HepG2 (cell line): Measurements from ENCODE around the gene OR2A25. TPM values are rescaled to one million over a fixed set of nuclear protein-coding genes. Genes with fewer than 3 reads are reported as not detected.

ENCODE experiments used
- ATAC-seq: fragments of 200-7000 bp; cut with Tn5 transposase; 3 replicates; pipeline ENCODE4 v1.9.1; 2020; ENCODE audit warnings: mild to moderate bottlenecking, moderate library complexity
- BruUV-seq: library from RNA; stranded (reverse); fragments of 400-500 nt; replicated peaks from 2 replicates; lab custom pipeline; 2021; lab: Mats Ljungman, UMichigan
- CTCF ChIA-PET: fragments of 300-600 bp; formaldehyde crosslinking; extraction: SDS; loops from one replicate; lab custom pipeline; 2021; ENCODE audit warnings: low total read pairs, inconsistent platforms, low intra/inter-chr PET ratio; lab: Yijun Ruan, JAX
- POLR2A ChIA-PET: fragments of 350-600 bp; sonication (Branson Sonifier 250); formaldehyde crosslinking; loops from one replicate; lab custom pipeline; 2020; ENCODE audit warnings: antibody characterized with exemption, inconsistent platforms; lab: Yijun Ruan, JAX
- DNase-seq: peaks from one replicate; pipeline ENCODE4 v3.0.0-alpha.2; 2015; ENCODE audit warnings: low spot score
- FAIRE-seq: peaks from 3 replicates; lab custom pipeline; 2011; peaks lifted over from hg19 to GRCh38; lab: Jason Lieb, UNC
- H2AFZ ChIP-seq: one replicate; pipeline ENCODE4 v1.6.1; 2011; ENCODE audit warnings: low read length, inconsistent platforms
- H3K27ac ChIP-seq: fragments of 300-600 bp; 3 replicates; pipeline ENCODE4 v1.8.0; 2011; ENCODE audit warnings: mixed run types, mild to moderate bottlenecking, mixed read lengths, low read length, inconsistent platforms; ENCODE audit not compliant: insufficient read depth; ENCODE audit errors: extremely low read length
- H3K27me3 ChIP-seq, 2 experiments: fragments of 200-600 bp in 1 of 2; 2 replicates in 1 of 2; 3 replicates in 1 of 2; pipeline versions ENCODE4 v1.6.0 to v1.8.0; 2011; ENCODE audit warnings: low read length in 2 of 2, mild to moderate bottlenecking in 2 of 2, moderate library complexity in 2 of 2, inconsistent platforms in 1 of 2; ENCODE audit not compliant: insufficient read depth in 2 of 2, control insufficient read depth in 1 of 2
- H3K36me3 ChIP-seq, 2 experiments: fragments of 200-600 bp in 1 of 2; replicated peaks in 1 of 2; 2 replicates in 1 of 2; 3 replicates in 1 of 2; pipeline versions ENCODE4 v1.5.1 to v1.8.0; 2011; ENCODE audit warnings: low read length in 2 of 2, inconsistent platforms in 1 of 2; ENCODE audit not compliant: insufficient read depth in 2 of 2, control insufficient read depth in 1 of 2
- H3K4me1 ChIP-seq: 2 replicates; pipeline ENCODE4 v1.5.1; 2012; ENCODE audit warnings: low read length, inconsistent platforms; ENCODE audit not compliant: insufficient read depth
- H3K4me2 ChIP-seq: 2 replicates; pipeline ENCODE4 v1.6.0; 2011; ENCODE audit warnings: low read depth, low read length, inconsistent platforms
- H3K4me3 ChIP-seq, 3 experiments: fragments of 200-600 bp in 1 of 3; sonication (generic), shearing (Covaris generic) in 1 of 3; replicated peaks in 1 of 3; 2 replicates each; pipeline ENCODE4 v1.5.1; 2011 to 2016; ENCODE audit warnings: low read length in 3 of 3, inconsistent platforms in 2 of 3, low read depth in 2 of 3, mild to moderate bottlenecking in 2 of 3, control low read depth in 1 of 3, mixed read lengths in 1 of 3; ENCODE audit not compliant: insufficient read depth in 1 of 3
- H3K79me2 ChIP-seq: one replicate; pipeline ENCODE4 v1.6.1; 2011; ENCODE audit warnings: low read length, inconsistent platforms; ENCODE audit not compliant: insufficient read depth
- H3K9ac ChIP-seq: 2 replicates; pipeline ENCODE4 v1.6.0; 2011; ENCODE audit warnings: mild to moderate bottlenecking, low read depth, low read length, inconsistent platforms; ENCODE audit not compliant: insufficient read depth
- H3K9me3 ChIP-seq: 2 replicates; pipeline ENCODE4 v1.5.1; 2012; ENCODE audit warnings: mild to moderate bottlenecking, low read length
- H4K20me1 ChIP-seq: 2 replicates; pipeline ENCODE4 v1.6.0; 2011; ENCODE audit warnings: inconsistent platforms, mild to moderate bottlenecking, low read length, moderate library complexity; ENCODE audit not compliant: insufficient read depth
- AKAP8 ChIP-seq: sonication (generic); formaldehyde crosslinking; IDR thresholded peaks from 2 replicates; pipeline ENCODE4 v1.5.1; 2020; ENCODE audit warnings: mild to moderate bottlenecking, missing genetic modification reagents
- CENPBD1 ChIP-seq: sonication (generic); formaldehyde crosslinking; IDR thresholded peaks from 2 replicates; pipeline ENCODE4 v1.8.0; 2022; ENCODE audit warnings: missing genetic modification reagents, low read depth, mild to moderate bottlenecking, borderline replicate concordance
- POGZ ChIP-seq: sonication (generic); formaldehyde crosslinking; IDR thresholded peaks from 2 replicates; pipeline ENCODE4 v1.4.0; 2020; ENCODE audit warnings: mild to moderate bottlenecking, missing genetic modification reagents
- RORA ChIP-seq: sonication (generic); formaldehyde crosslinking; IDR thresholded peaks from 2 replicates; pipeline ENCODE4 v1.5.0; 2020; ENCODE audit warnings: mild to moderate bottlenecking, missing genetic modification reagents, moderate library complexity
- RXRB ChIP-seq: IDR thresholded peaks from 2 replicates; pipeline ENCODE4 v1.6.1; 2016; ENCODE audit warnings: borderline replicate concordance, missing genetic modification reagents, missing compliant biosample characterization
- SALL2 ChIP-seq: sonication (generic); formaldehyde crosslinking; IDR thresholded peaks from 2 replicates; pipeline ENCODE4 v1.8.1; 2023; ENCODE audit warnings: mild to moderate bottlenecking, missing genetic modification reagents, inconsistent platforms
- SNAI1 ChIP-seq: sonication (generic); formaldehyde crosslinking; IDR thresholded peaks from 2 replicates; pipeline ENCODE4 v1.5.0; 2020; ENCODE audit warnings: mild to moderate bottlenecking, missing genetic modification reagents, borderline replicate concordance
- SOX5 ChIP-seq: IDR thresholded peaks from 2 replicates; pipeline ENCODE4 v1.6.1; 2016; ENCODE audit warnings: borderline replicate concordance
- TFAP4 ChIP-seq: sonication (generic); IDR thresholded peaks from 2 replicates; pipeline ENCODE4 v1.6.1; 2016; ENCODE audit warnings: low read depth, borderline replicate concordance
- ZBTB1 ChIP-seq: sonication (generic); formaldehyde crosslinking; IDR thresholded peaks from 2 replicates; pipeline ENCODE4 v1.4.0; 2020; ENCODE audit warnings: missing genetic modification reagents, borderline replicate concordance
- ZNF207 ChIP-seq: fragments of 450-650 bp; IDR thresholded peaks from 2 replicates; pipeline ENCODE4 v1.6.1; 2016; ENCODE audit warnings: antibody characterized with exemption, borderline replicate concordance
- ZNF510 ChIP-seq: sonication (generic); formaldehyde crosslinking; IDR thresholded peaks from 2 replicates; pipeline ENCODE4 v1.4.0; 2020; ENCODE audit warnings: low read depth, mild to moderate bottlenecking, missing genetic modification reagents
- ZNF737 ChIP-seq: sonication (generic); formaldehyde crosslinking; IDR thresholded peaks from 2 replicates; pipeline ENCODE4 v1.5.0; 2020; ENCODE audit warnings: missing genetic modification reagents, mild to moderate bottlenecking, borderline replicate concordance
- WGBS: methylation state at CpG from one replicate; pipeline ENCODE4 v1.1.6; 2017; ENCODE audit warnings: low lambda C conversion rate; 5-methylcytosine and 5-hydroxymethylcytosine counted together
- in situ Hi-C: cut with HindIII; loops from 2 replicates; pipeline ENCODE4 v1.10.0; 2017; ENCODE audit warnings: low pct_unique_long_range_greater_than_20kb; ENCODE audit not compliant: extremely low pct_ligation_motif_present
- intact Hi-C: fragments of 100-400 bp; cut with micrococcal nuclease; formaldehyde crosslinking; loops from one replicate; pipeline ENCODE4 v1.10.0; 2022; ENCODE audit not compliant: unreplicated experiment
- polyA plus RNA-seq, 8 experiments: library from polyadenylated mRNA; depleted of rRNA in 3 of 8; stranded (reverse) in 7 of 8; unstranded in 1 of 8; fragments of >200 nt; fragmentation: Illumina TruSeq in 4 of 8; extraction: Trizol in 4 of 8; gene quantifications; 2 replicates each; pipeline versions ENCODE4 v1.2.1 to v1.2.3, GENCODE V29; 2011 to 2016; ENCODE audit warnings: low read depth in 4 of 8, missing spikeins in 1 of 8, mixed read lengths in 1 of 8; ENCODE audit not compliant: insufficient read depth in 1 of 8
- total RNA-seq, 5 experiments: library from RNA; depleted of rRNA; stranded (reverse); fragments of >200 nt; fragmentation: Illumina TruSeq; extraction: Trizol; gene quantifications; 2 replicates each; pipeline ENCODE4 v1.2.3, GENCODE V29; 2016; ENCODE audit warnings: low read depth in 1 of 5
- TF ChIP-seq, protein P1 (sequence below): IDR thresholded peaks from 2 replicates; pipeline ENCODE4 v1.6.1; 2016; ENCODE audit warnings: missing compliant biosample characterization, missing genetic modification reagents, borderline replicate concordance
- TF ChIP-seq, protein P2 (sequence below): sonication (generic); formaldehyde crosslinking; IDR thresholded peaks from 2 replicates; pipeline ENCODE4 v1.5.0; 2020; ENCODE audit warnings: mild to moderate bottlenecking, missing genetic modification reagents, borderline replicate concordance

The OR2A25 gene
- total and polyA plus RNA-seq, 2 of the 13 experiments (the other 11 are each of a cell fraction or from before 2014, with no cell fraction given) = 0.07 TPM; not detected in 1

DNA sequence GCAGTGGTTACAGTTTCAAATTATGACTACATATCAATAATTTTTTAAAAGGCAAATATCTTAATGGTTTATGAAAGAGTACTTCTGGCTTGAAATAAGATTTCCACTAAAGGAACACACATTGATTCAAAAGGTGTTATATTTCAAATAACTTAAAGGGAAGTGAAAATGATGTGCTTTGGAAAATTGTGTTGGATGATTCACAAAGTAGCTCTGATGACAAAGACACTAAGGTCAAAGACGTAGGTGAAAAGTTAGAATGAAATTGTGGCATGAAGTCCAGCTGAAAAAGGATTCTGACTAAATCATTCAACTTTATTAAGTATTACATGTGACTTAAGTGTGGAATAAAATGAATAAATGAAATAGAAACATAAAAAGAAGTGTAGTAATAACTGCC, 41.6 kb upstream of the OR2A25 start:
- FAIRE-seq (no peak), DNase-seq (no peak), ATAC-seq (no peak)
- Histone ChIP-seq H3K27ac (no peak overlapping the region), H3K9ac (no peak overlapping the region), H3K4me3 (no peak overlapping the region), H3K4me1 (peaks cover 9% of the 10 kb centered on the region; the same call in 1 of the 2 replicates), H3K36me3 (no peaks in the 10 kb centered on the region), H3K4me2 (no peak overlapping the region), H3K79me2 (no peaks in the 10 kb centered on the region), H3K27me3 (no peaks in the 10 kb centered on the region), H2AFZ (no peak overlapping the region), H3K9me3 (no peaks in the 10 kb centered on the region), H4K20me1 (no peaks in the 10 kb centered on the region)
- in situ Hi-C loops (no loop called here), intact Hi-C loops (no loop called here)
- WGBS = 0% methylated on average over 1 of the region's 1 CpG
- POLR2A ChIA-PET = no interaction called here
- BruUV-seq = no TSS peak
- CTCF ChIA-PET = no interaction called here
- no peak for TF ChIP-seq ZNF207
- no peak for TF ChIP-seq SOX5
- TF ChIP-seq ZNF737 (CRISPR knock-in tag) = no peak
- TF ChIP-seq SNAI1 (CRISPR knock-in tag) = no peak
- no peak for TF ChIP-seq RORA (CRISPR knock-in tag)
- TF ChIP-seq, protein P1, sequence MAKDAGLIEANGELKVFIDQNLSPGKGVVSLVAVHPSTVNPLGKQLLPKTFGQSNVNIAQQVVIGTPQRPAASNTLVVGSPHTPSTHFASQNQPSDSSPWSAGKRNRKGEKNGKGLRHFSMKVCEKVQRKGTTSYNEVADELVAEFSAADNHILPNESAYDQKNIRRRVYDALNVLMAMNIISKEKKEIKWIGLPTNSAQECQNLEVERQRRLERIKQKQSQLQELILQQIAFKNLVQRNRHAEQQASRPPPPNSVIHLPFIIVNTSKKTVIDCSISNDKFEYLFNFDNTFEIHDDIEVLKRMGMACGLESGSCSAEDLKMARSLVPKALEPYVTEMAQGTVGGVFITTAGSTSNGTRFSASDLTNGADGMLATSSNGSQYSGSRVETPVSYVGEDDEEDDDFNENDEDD = no peak
- no peak for TF ChIP-seq RXRB (CRISPR knock-in tag)
- TF ChIP-seq ZBTB1 (CRISPR knock-in tag) = no peak
- no peak for TF ChIP-seq TFAP4
- TF ChIP-seq ZNF510 (CRISPR knock-in tag) = no peak
- TF ChIP-seq POGZ = no peak
- TF ChIP-seq, protein P2, sequence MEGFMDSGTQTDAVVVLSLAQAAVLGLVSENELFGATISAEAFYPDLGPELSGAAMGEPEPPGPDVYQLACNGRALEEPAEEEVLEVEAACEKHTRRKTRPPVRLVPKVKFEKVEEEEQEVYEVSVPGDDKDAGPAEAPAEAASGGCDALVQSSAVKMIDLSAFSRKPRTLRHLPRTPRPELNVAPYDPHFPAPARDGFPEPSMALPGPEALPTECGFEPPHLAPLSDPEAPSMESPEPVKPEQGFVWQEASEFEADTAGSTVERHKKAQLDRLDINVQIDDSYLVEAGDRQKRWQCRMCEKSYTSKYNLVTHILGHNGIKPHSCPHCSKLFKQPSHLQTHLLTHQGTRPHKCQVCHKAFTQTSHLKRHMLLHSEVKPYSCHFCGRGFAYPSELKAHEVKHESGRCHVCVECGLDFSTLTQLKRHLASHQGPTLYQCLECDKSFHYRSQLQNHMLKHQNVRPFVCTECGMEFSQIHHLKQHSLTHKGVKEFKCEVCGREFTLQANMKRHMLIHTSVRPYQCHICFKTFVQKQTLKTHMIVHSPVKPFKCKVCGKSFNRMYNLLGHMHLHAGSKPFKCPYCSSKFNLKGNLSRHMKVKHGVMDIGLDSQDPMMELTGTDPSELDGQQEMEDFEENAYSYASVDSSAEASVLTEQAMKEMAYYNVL (CRISPR knock-in tag) = no peak
- no peak for TF ChIP-seq AKAP8 (CRISPR knock-in tag)
- no peak for TF ChIP-seq SALL2
- TF ChIP-seq CENPBD1 (CRISPR knock-in tag) = no peak
